Lung (tissue), 12 donors: ENCODE results near the gene RAP1GDS1. TPM values are rescaled to one million over a fixed set of nuclear protein-coding genes. Genes with fewer than 3 reads are reported as not detected.

Experiments
- ATAC-seq: fragments of 200-7000 bp; cut with Tn5 transposase; one replicate; pipeline ENCODE4 v1.9.1; 2020; ENCODE audit warnings: moderate number of reproducible peaks; ENCODE audit not compliant: insufficient read depth, low FRiP score
- DNase-seq, 3 donors: peaks; one replicate each; pipeline ENCODE4 v3.0.0-alpha.2; 2013 to 2017
- H3K27ac ChIP-seq, 2 donors: one replicate each; pipeline ENCODE4 v1.5.1; 2013; ENCODE audit warnings: mild to moderate bottlenecking in 2 of 2, moderate library complexity in 2 of 2, control low read depth in 1 of 2, inconsistent platforms in 1 of 2, low read depth in 1 of 2, low read length in 1 of 2
- H3K27me3 ChIP-seq, 3 donors: one replicate each; pipeline ENCODE4 v1.5.1; 2013; ENCODE audit warnings: low read length in 2 of 3; ENCODE audit not compliant: control insufficient read depth in 3 of 3, insufficient read depth in 3 of 3
- H3K36me3 ChIP-seq, 4 donors: one replicate each; pipeline ENCODE4 v1.5.1; 2013; ENCODE audit warnings: low read length in 4 of 4, mild to moderate bottlenecking in 1 of 4, moderate library complexity in 1 of 4; ENCODE audit not compliant: control insufficient read depth in 4 of 4, insufficient read depth in 4 of 4
- H3K4me1 ChIP-seq, 5 donors: one replicate each; pipeline ENCODE4 v1.5.1; 2013; ENCODE audit warnings: low read length in 5 of 5, mild to moderate bottlenecking in 2 of 5, moderate library complexity in 1 of 5; ENCODE audit not compliant: control insufficient read depth in 5 of 5, insufficient read depth in 5 of 5
- H3K4me3 ChIP-seq: one replicate; pipeline ENCODE4 v1.5.1; 2013; ENCODE audit warnings: mild to moderate bottlenecking, control low read depth, moderate library complexity
- H3K9ac ChIP-seq, 2 donors: one replicate each; pipeline ENCODE4 v1.5.1; 2013; ENCODE audit warnings: low read length in 2 of 2, control low read depth in 1 of 2; ENCODE audit not compliant: insufficient read depth in 1 of 2
- H3K9me3 ChIP-seq, 4 donors: one replicate each; pipeline ENCODE4 v1.5.1; 2013; ENCODE audit warnings: low read length in 3 of 4, mild to moderate bottlenecking in 1 of 4, moderate library complexity in 1 of 4; ENCODE audit not compliant: control insufficient read depth in 4 of 4, insufficient read depth in 3 of 4
- WGBS, 2 donors: extraction: QIAGEN DNeasy Blood & Tissue Kit; methylation state at CpG; one replicate each; pipeline ENCODE4 v1.1.7; 2013; 5-methylcytosine and 5-hydroxymethylcytosine counted together
- polyA plus RNA-seq, 2 donors: library from polyadenylated mRNA; stranded (reverse); fragments of 200-250 nt; gene quantifications; one replicate each; pipeline ENCODE4 v1.2.1, GENCODE V29; 2013
- total RNA-seq, 2 donors: library from RNA; depleted of rRNA in 1 of 2; stranded (reverse); fragments of >200 nt in 1 of 2; gene quantifications; one replicate each; pipeline ENCODE4 v1.2.1, GENCODE V29; 2014 to 2021
- TF ChIP-seq, protein P1 (sequence below): IDR thresholded peaks from 2 replicates; pipeline ENCODE4 v1.5.1; 2012; ENCODE audit warnings: mild to moderate bottlenecking; ENCODE audit errors: control extremely low read depth, extremely low read depth
- donor health status: control.
- donor health status: control.
- donor health status: Bipolar disorder and iron deficiency.
- donor health status: healthy.
- donor health status: DM: yes; HTN: yes; CAD: no.

Gene RAP1GDS1
- total and polyA plus RNA-seq, 4 donors = 12.3 to 41.6 (median 26.5) TPM

DNA sequence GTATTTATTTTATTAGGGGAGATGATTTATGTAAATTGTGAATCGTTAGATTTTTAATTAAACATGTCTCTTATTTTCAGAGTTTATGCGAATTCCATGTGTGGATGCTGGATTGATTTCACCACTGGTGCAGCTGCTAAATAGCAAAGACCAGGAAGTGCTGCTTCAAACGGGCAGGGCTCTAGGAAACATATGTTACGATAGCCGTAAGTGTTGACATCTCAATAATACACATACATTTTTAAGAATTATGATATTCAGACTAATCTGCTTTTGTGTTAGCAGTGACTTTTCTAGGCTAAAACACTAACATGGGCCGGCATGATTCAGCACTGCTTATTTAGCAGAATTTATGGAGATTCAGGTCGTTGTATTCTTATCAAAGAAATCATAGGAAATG, 91.2 kb downstream of the RAP1GDS1 start:
- Histone ChIP-seq H3K4me3 (no peak overlapping the region), H3K4me1 (peaks cover 0 to 7% (median 0%) of the 10 kb centered on the region in 5 donors), H3K9me3 (no peaks in the 10 kb centered on the region), H3K27ac (no peak overlapping the region), H3K9ac (no peak overlapping the region), H3K27me3 (no peaks in the 10 kb centered on the region), H3K36me3 (peaks cover 0 to 2% (median 0%) of the 10 kb centered on the region in 4 donors)
- TF ChIP-seq, protein P1, sequence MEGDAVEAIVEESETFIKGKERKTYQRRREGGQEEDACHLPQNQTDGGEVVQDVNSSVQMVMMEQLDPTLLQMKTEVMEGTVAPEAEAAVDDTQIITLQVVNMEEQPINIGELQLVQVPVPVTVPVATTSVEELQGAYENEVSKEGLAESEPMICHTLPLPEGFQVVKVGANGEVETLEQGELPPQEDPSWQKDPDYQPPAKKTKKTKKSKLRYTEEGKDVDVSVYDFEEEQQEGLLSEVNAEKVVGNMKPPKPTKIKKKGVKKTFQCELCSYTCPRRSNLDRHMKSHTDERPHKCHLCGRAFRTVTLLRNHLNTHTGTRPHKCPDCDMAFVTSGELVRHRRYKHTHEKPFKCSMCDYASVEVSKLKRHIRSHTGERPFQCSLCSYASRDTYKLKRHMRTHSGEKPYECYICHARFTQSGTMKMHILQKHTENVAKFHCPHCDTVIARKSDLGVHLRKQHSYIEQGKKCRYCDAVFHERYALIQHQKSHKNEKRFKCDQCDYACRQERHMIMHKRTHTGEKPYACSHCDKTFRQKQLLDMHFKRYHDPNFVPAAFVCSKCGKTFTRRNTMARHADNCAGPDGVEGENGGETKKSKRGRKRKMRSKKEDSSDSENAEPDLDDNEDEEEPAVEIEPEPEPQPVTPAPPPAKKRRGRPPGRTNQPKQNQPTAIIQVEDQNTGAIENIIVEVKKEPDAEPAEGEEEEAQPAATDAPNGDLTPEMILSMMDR = no peak
- no peak for ATAC-seq
- 19 to 46% methylated on average over 7 of the region's 7 CpGs for whole genome bisulfite sequencing, 2 donors
- DNase-seq = peak in 2 of 3 donors; percentile 12 to 22

DNA sequence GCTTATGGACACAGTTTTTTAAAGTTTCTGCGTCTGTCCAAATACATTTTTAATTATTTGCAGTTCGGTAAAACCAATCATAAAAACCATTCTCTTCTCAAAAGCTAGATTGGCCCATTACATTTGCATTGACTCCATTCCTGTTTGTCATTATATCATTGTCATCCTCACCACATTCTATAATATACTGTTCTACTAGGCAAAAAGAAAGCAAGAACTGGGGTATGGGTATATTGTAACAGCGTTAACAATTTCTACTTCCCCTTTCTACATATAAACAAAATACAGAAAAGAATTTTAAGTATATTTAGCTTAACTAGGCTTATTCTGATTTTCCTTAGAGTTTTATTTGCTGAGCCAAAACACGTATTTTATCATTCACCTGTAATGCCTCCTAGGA, 91.8 kb downstream of the RAP1GDS1 start:
- Histone ChIP-seq H3K27me3 (no peaks in the 10 kb centered on the region), H3K27ac (no peak overlapping the region), H3K9ac (no peak overlapping the region), H3K4me1 (peaks cover 0 to 7% (median 0%) of the 10 kb centered on the region in 5 donors), H3K9me3 (no peaks in the 10 kb centered on the region), H3K4me3 (no peak overlapping the region), H3K36me3 (no peaks in the 10 kb centered on the region)
- DNase-seq = no peak
- TF ChIP-seq, protein P1 = no peak
- no peak for ATAC-seq
- 59 to 64% methylated on average over 4 of the region's 4 CpGs for WGBS, 2 donors

DNA sequence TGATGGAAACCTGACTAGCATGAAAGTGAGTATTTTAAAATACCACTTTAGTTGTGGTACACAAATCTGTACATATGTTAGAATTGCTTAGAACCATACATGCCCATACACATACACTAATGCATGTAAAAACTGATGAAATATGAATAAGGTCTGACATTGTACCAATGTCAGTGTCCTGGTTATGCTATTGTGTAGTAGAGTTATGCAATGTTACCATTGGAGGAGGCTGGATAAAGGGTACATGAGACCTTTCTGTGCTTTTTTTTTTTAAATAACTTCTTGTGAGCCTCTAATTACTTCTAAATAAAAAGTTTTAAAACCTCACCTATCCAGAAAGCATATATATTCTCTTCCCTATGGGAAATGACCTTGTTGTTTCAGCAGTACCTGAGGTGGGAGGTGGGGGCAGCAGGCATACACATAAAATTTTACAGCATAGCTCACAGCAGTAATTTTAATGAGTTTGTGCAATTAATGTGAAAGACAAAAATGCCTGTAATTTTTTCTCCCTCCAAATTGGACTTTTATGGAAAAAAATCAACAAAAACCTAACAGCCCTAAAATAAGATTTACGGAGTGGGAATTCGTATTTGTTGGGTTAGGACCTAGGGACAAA, 97.6 kb downstream of the RAP1GDS1 start:
- H3K27ac ChIP-seq = no peak overlapping the region
- no peaks in the 10 kb centered on the region for H3K27me3 ChIP-seq
- ATAC-seq = no peak
- H3K4me3 ChIP-seq = no peak overlapping the region
- peaks cover 0 to 3% (median 0%) of the 10 kb centered on the region in 4 donors for H3K36me3 ChIP-seq
- TF ChIP-seq, protein P1 = no peak
- no peak for DNase-seq
- H3K9ac ChIP-seq = no peak overlapping the region
- 99% methylated on average over 2 of the region's 2 CpGs for WGBS, 2 donors
- H3K9me3 ChIP-seq = no peaks in the 10 kb centered on the region
- peaks cover 0 to 3% (median 0%) of the 10 kb centered on the region in 5 donors for H3K4me1 ChIP-seq

DNA sequence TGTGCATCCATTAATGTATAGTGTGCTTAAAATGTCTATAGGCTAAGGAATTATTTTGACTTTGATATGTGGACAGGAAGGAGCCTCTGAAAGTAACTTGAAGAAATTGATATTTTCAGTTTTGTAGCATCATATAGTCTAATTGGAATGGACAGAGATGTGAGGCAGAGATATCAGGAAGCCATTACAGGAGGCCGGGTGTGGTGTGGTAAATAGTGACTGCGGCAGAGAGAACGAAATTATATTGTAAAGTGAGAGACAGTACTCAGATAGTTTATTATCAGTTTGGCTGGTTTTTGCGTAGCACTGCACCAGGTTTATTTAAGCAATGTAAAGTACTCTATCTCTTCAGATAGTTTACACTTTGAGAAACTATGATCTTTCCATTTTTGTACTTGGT, 98.5 kb downstream of the RAP1GDS1 start:
- TF ChIP-seq, protein P1 = no peak
- H3K4me1 ChIP-seq = peaks cover 0 to 3% (median 0%) of the 10 kb centered on the region in 5 donors
- DNase-seq (no peak), ATAC-seq (no peak)
- no peaks in the 10 kb centered on the region for H3K9me3 ChIP-seq
- H3K36me3 ChIP-seq = peaks cover 0 to 3% (median under 1%) of the 10 kb centered on the region in 4 donors
- 94 to 96% methylated on average over 4 of the region's 4 CpGs for WGBS, 2 donors
- H3K4me3 ChIP-seq = no peak overlapping the region
- no peak overlapping the region for H3K9ac ChIP-seq
- no peak overlapping the region for H3K27ac ChIP-seq
- no peaks in the 10 kb centered on the region for H3K27me3 ChIP-seq
